ENCODE measurements around the gene CYP19A1.
A peak's percentile ranks its signal among the peaks of the same experiment; 100 is the strongest.

CYP19A1 gene

GRCh38 chr15:51193526-51193925 is 144.9 kb downstream of the CYP19A1 start:
- Histone ChIP-seq H3K36me3 (ENCODE audit: control insufficient read depth, insufficient read depth, low read length) (no peaks in the 10 kb centered on the region), H3K27me3 (replicated peaks; ENCODE audit: control insufficient read depth, insufficient read depth, low read length) (peaks cover 1% of the 10 kb centered on the region; the same call in 1 of the 2 replicates), H3K4me3 (replicated peaks; ENCODE audit: low read depth, low read length) (no peak overlapping the region)
- no peak for TF ChIP-seq CTCF (IDR thresholded peaks at IDR 0.05; ENCODE audit: insufficient read depth, low read length, poor library complexity, severe bottlenecking)
- no peak for DNase-seq (ENCODE audit: extremely low read depth, insufficient read length)

GRCh38 chr15:51192521-51193280 is 145.7 kb downstream of the CYP19A1 start:
- H3K27me3 ChIP-seq (replicated peaks; ENCODE audit: control insufficient read depth, insufficient read depth, low read length), result peaks cover 1% of the 10 kb centered on the region; the same call in 1 of the 2 replicates
- H3K4me3 ChIP-seq (replicated peaks; ENCODE audit: low read depth, low read length), result no peak overlapping the region
- H3K36me3 ChIP-seq (ENCODE audit: control insufficient read depth, insufficient read depth, low read length), result no peaks in the 10 kb centered on the region
- TF ChIP-seq CTCF (IDR thresholded peaks at IDR 0.05; ENCODE audit: insufficient read depth, low read length, poor library complexity, severe bottlenecking), result peak; percentile 99
- peak; percentile 21 for DNase-seq (ENCODE audit: extremely low read depth, insufficient read length)

GRCh38 chr15:51191766-51192165 is 146.6 kb downstream of the CYP19A1 start:
- H3K27me3 ChIP-seq (replicated peaks; ENCODE audit: control insufficient read depth, insufficient read depth, low read length), result no peaks in the 10 kb centered on the region; the same call in 1 of the 2 replicates
- H3K36me3 ChIP-seq (ENCODE audit: control insufficient read depth, insufficient read depth, low read length), result no peaks in the 10 kb centered on the region
- no peak overlapping the region for H3K4me3 ChIP-seq (replicated peaks; ENCODE audit: low read depth, low read length)
- TF ChIP-seq CTCF (IDR thresholded peaks at IDR 0.05; ENCODE audit: insufficient read depth, low read length, poor library complexity, severe bottlenecking), result no peak
- DNase-seq (ENCODE audit: extremely low read depth, insufficient read length), result no peak

GRCh38 chr15:51191072-51191670 is 147.2 kb downstream of the CYP19A1 start:
- no peak for TF ChIP-seq CTCF (IDR thresholded peaks at IDR 0.05; ENCODE audit: insufficient read depth, low read length, poor library complexity, severe bottlenecking)
- Histone ChIP-seq H3K36me3 (ENCODE audit: control insufficient read depth, insufficient read depth, low read length) (no peaks in the 10 kb centered on the region), H3K4me3 (replicated peaks; ENCODE audit: low read depth, low read length) (no peak overlapping the region), H3K27me3 (replicated peaks; ENCODE audit: control insufficient read depth, insufficient read depth, low read length) (no peaks in the 10 kb centered on the region; the same call in 1 of the 2 replicates)
- DNase-seq (ENCODE audit: extremely low read depth, insufficient read length), result no peak

- no peak for TF ChIP-seq CTCF (IDR thresholded peaks at IDR 0.05; ENCODE audit: insufficient read depth, low read length, poor library complexity, severe bottlenecking)
- H3K36me3 ChIP-seq (ENCODE audit: control insufficient read depth, insufficient read depth, low read length), result no peaks in the 10 kb centered on the region
- DNase-seq (ENCODE audit: extremely low read depth, insufficient read length), result no peak
- H3K27me3 ChIP-seq (replicated peaks; ENCODE audit: control insufficient read depth, insufficient read depth, low read length), result no peaks in the 10 kb centered on the region; the same call in 1 of the 2 replicates
- H3K4me3 ChIP-seq (replicated peaks; ENCODE audit: low read depth, low read length), result no peak overlapping the region
Observed at GRCh38 chr15:51190424-51191068, 147.8 kb downstream of the CYP19A1 start.

Measured in GM06990 (cell line).